ENCODE results near the gene ZNF638.
"Not testable (repeated sequence)": the region's sequence is repeated elsewhere in the genome, so short reads cannot be mapped to it uniquely, and the experiment has no call there.

ZNF638 gene

GRCh38 chr2:71323386-71323785 is 8.2 kb upstream of the ZNF638 start:
- ATAC-seq (ENCODE audit: low read depth) (no peak), DNase-seq (ENCODE audit: low spot score) (no peak)
- Histone ChIP-seq H3K9me3 (ENCODE audit: severe bottlenecking) (peaks cover 4% of the 10 kb centered on the region), H3K4me3 (ENCODE audit: severe bottlenecking) (no peak overlapping the region), H3K27me3 (ENCODE audit: insufficient read depth, poor library complexity, severe bottlenecking) (no peaks in the 10 kb centered on the region), H3K27ac (ENCODE audit: poor library complexity, severe bottlenecking) (no peak overlapping the region), H3K36me3 (ENCODE audit: low read depth) (no peaks in the 10 kb centered on the region), H3K4me1 (ENCODE audit: insufficient read depth, poor library complexity, severe bottlenecking) (no peaks in the 10 kb centered on the region)
- no peak for TF ChIP-seq CTCF (IDR thresholded peaks at IDR 0.05; ENCODE audit: poor library complexity, severe bottlenecking)

GRCh38 chr2:71326968-71327367 is 4.6 kb upstream of the ZNF638 start:
- TF ChIP-seq CTCF (IDR thresholded peaks at IDR 0.05; ENCODE audit: poor library complexity, severe bottlenecking), result no peak
- Histone ChIP-seq H3K27me3 (ENCODE audit: insufficient read depth, poor library complexity, severe bottlenecking) (no peaks in the 10 kb centered on the region), H3K9me3 (ENCODE audit: severe bottlenecking) (no peaks in the 10 kb centered on the region), H3K4me1 (ENCODE audit: insufficient read depth, poor library complexity, severe bottlenecking) (no peaks in the 10 kb centered on the region), H3K36me3 (ENCODE audit: low read depth) (no peaks in the 10 kb centered on the region), H3K4me3 (ENCODE audit: severe bottlenecking) (no peak overlapping the region), H3K27ac (ENCODE audit: poor library complexity, severe bottlenecking) (no peak overlapping the region)
- DNase-seq (ENCODE audit: low spot score), result no peak
- no peak for ATAC-seq (ENCODE audit: low read depth)

- Histone ChIP-seq H3K36me3 (ENCODE audit: low read depth) (peaks cover 1% of the 10 kb centered on the region), H3K4me3 (ENCODE audit: severe bottlenecking) (no peak overlapping the region), H3K4me1 (ENCODE audit: insufficient read depth, poor library complexity, severe bottlenecking) (no peaks in the 10 kb centered on the region), H3K27me3 (ENCODE audit: insufficient read depth, poor library complexity, severe bottlenecking) (no peaks in the 10 kb centered on the region), H3K9me3 (ENCODE audit: severe bottlenecking) (no peaks in the 10 kb centered on the region), H3K27ac (ENCODE audit: poor library complexity, severe bottlenecking) (no peak overlapping the region)
- ATAC-seq (ENCODE audit: low read depth), result no peak
- TF ChIP-seq CTCF (IDR thresholded peaks at IDR 0.05; ENCODE audit: poor library complexity, severe bottlenecking), result no peak
- no peak for DNase-seq (ENCODE audit: low spot score)
These were observed 3.7 kb upstream of the ZNF638 start for GRCh38 chr2:71327916-71328315.

- no peak overlapping the region for H3K4me3 ChIP-seq (ENCODE audit: severe bottlenecking)
- peaks cover 8% of the 10 kb centered on the region for H3K4me1 ChIP-seq (ENCODE audit: insufficient read depth, poor library complexity, severe bottlenecking)
- H3K27me3 ChIP-seq (ENCODE audit: insufficient read depth, poor library complexity, severe bottlenecking), result no peaks in the 10 kb centered on the region
- H3K27ac ChIP-seq (ENCODE audit: poor library complexity, severe bottlenecking), result no peak overlapping the region
- TF ChIP-seq CTCF (IDR thresholded peaks at IDR 0.05; ENCODE audit: poor library complexity, severe bottlenecking), result no peak
- no peaks in the 10 kb centered on the region for H3K9me3 ChIP-seq (ENCODE audit: severe bottlenecking)
- peaks cover 17% of the 10 kb centered on the region for H3K36me3 ChIP-seq (ENCODE audit: low read depth)
- ATAC-seq (ENCODE audit: low read depth) (no peak), DNase-seq (ENCODE audit: low spot score) (no peak)
These were observed 1.4 kb upstream of the ZNF638 start for GRCh38 chr2:71330155-71330554.

- DNase-seq (ENCODE audit: low spot score), result no peak
- Histone ChIP-seq H3K9me3 (ENCODE audit: severe bottlenecking) (no peaks in the 10 kb centered on the region), H3K27ac (ENCODE audit: poor library complexity, severe bottlenecking) (no peak overlapping the region), H3K4me3 (ENCODE audit: severe bottlenecking) (peak overlapping the region; percentile 69), H3K4me1 (ENCODE audit: insufficient read depth, poor library complexity, severe bottlenecking) (peaks cover 8% of the 10 kb centered on the region), H3K27me3 (ENCODE audit: insufficient read depth, poor library complexity, severe bottlenecking) (no peaks in the 10 kb centered on the region), H3K36me3 (ENCODE audit: low read depth) (peaks cover 23% of the 10 kb centered on the region)
- TF ChIP-seq CTCF (IDR thresholded peaks at IDR 0.05; ENCODE audit: poor library complexity, severe bottlenecking), result no peak
- ATAC-seq (ENCODE audit: low read depth), result no peak
These were observed 824 bp upstream of the ZNF638 start for GRCh38 chr2:71330585-71331330.

- not testable (repeated sequence) for ATAC-seq (ENCODE audit: low read depth); H3K4me1 ChIP-seq (ENCODE audit: insufficient read depth, poor library complexity, severe bottlenecking); DNase-seq (ENCODE audit: low spot score); H3K9me3 ChIP-seq (ENCODE audit: severe bottlenecking); H3K27ac ChIP-seq (ENCODE audit: poor library complexity, severe bottlenecking); H3K27me3 ChIP-seq (ENCODE audit: insufficient read depth, poor library complexity, severe bottlenecking)
- Histone ChIP-seq H3K4me3 (ENCODE audit: severe bottlenecking) (peak overlapping the region; percentile 69), H3K36me3 (ENCODE audit: low read depth) (peaks cover 25% of the 10 kb centered on the region)
These were observed 326 bp upstream of the ZNF638 start for GRCh38 chr2:71331331-71331580.

All from RWPE2 (cell line).